Measurements from ENCODE around the gene TNFRSF14.
A peak's percentile ranks its signal among the peaks of the same experiment; 100 is the strongest.
"Not testable (repeated sequence)": the region's sequence is repeated elsewhere in the genome, so short reads cannot be mapped to it uniquely, and the experiment has no call there.

The TNFRSF14 gene

GRCh38 chr1:2569060-2569459 is 12.9 kb downstream of the TNFRSF14 start:
- DNase-seq: no peak

GRCh38 chr1:2569703-2570102 is 13.5 kb downstream of the TNFRSF14 start:
- not testable (repeated sequence) for DNase-seq

GRCh38 chr1:2570332-2570731 is 14.2 kb downstream of the TNFRSF14 start:
- no peak for DNase-seq

GRCh38 chr1:2571348-2571747 is 15.2 kb downstream of the TNFRSF14 start:
- no peak for DNase-seq

GRCh38 chr1:2573250-2573920 is 17.2 kb downstream of the TNFRSF14 start:
- no peak for DNase-seq

- no peak for DNase-seq
Observed at GRCh38 chr1:2574350-2574749, 18.2 kb downstream of the TNFRSF14 start.

- no peak for DNase-seq
Observed at GRCh38 chr1:2575801-2576663, 19.9 kb downstream of the TNFRSF14 start.

GRCh38 chr1:2577565-2578075 is 21.4 kb downstream of the TNFRSF14 start:
- DNase-seq: not testable (repeated sequence)

GRCh38 chr1:2578758-2579118 is 22.6 kb downstream of the TNFRSF14 start:
- DNase-seq: no peak

- no peak for DNase-seq
Observed at GRCh38 chr1:2580691-2581090, 24.5 kb downstream of the TNFRSF14 start.

GRCh38 chr1:2582391-2582790 is 26.2 kb downstream of the TNFRSF14 start:
- no peak for DNase-seq

- no peak for DNase-seq
Observed at GRCh38 chr1:2583331-2583791, 27.2 kb downstream of the TNFRSF14 start.

GRCh38 chr1:2583871-2584351 is 27.7 kb downstream of the TNFRSF14 start:
- peak; percentile 9 to 44 for DNase-seq

GRCh38 chr1:2584686-2585317 is 28.6 kb downstream of the TNFRSF14 start:
- no peak for DNase-seq

GRCh38 chr1:2585318-2586092 is 29.3 kb downstream of the TNFRSF14 start:
- peak; percentile 14 to 53 for DNase-seq

GRCh38 chr1:2586154-2587070 is 30.2 kb downstream of the TNFRSF14 start, which contains the start of gene PRXL2B:
PRXL2B (plus strand) TSS chr1:2586777; CDS start chr1:2586886, 109 bp downstream.
- DNase-seq: peak; percentile 85 to 97

- DNase-seq: peak in 1 of 2 experiments; percentile 72
Observed at GRCh38 chr1:2587071-2587859, 31.1 kb downstream of the TNFRSF14 start.

GRCh38 chr1:2587860-2588571 is 31.8 kb downstream of the TNFRSF14 start:
- no peak for DNase-seq

- no peak for DNase-seq
Observed at GRCh38 chr1:2588661-2589430, 32.7 kb downstream of the TNFRSF14 start.
